SU-DHL-6 (cell line): ENCODE results near the gene PRKG2.

Experiments used
- EZH2phosphoT487 ChIP-seq: fragments of 200-600 bp; sonication (generic), shearing (Covaris generic); conservative IDR thresholded peaks from 2 replicates; pipeline ENCODE4 v1.6.1; 2018; ENCODE audit warnings: mild to moderate bottlenecking, antibody characterized with exemption, low read length, moderate library complexity, mixed read lengths
- TF ChIP-seq, protein P1 (sequence below): fragments of 200-600 bp; sonication (generic); IDR thresholded peaks from one replicate; pipeline ENCODE4 v1.5.1; 2017; ENCODE audit warnings: antibody characterized with exemption, mild to moderate bottlenecking, low read length, moderate library complexity; ENCODE audit not compliant: insufficient read depth, poor library complexity, severe bottlenecking

DNA sequence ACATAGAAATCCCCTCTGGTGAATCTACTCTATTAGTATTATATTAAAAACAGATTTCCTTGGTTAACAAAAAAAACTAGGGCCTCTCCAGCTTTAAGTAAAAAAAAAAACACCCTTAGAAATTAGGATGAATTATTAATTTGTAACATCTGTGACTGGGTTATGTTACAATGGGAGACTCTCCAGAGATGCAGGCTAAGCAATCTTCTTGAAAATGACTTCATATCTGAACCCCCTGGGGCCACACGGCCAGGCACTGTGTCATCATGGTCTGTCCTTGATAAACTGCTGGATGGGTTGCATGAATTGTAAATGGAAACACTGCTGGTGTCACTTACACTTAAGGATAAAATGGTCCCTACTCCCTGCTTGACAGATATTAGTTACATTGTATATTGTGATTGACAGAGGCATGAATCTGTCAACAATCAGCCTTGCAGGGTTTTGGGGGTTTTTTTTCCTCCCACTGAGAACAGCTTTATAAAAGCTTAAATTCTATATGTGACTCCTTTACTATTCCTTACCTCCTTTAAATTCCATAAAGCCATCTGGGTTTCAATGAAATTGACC lies 49.1 kb downstream of the PRKG2 start:
- TF ChIP-seq, protein P1, sequence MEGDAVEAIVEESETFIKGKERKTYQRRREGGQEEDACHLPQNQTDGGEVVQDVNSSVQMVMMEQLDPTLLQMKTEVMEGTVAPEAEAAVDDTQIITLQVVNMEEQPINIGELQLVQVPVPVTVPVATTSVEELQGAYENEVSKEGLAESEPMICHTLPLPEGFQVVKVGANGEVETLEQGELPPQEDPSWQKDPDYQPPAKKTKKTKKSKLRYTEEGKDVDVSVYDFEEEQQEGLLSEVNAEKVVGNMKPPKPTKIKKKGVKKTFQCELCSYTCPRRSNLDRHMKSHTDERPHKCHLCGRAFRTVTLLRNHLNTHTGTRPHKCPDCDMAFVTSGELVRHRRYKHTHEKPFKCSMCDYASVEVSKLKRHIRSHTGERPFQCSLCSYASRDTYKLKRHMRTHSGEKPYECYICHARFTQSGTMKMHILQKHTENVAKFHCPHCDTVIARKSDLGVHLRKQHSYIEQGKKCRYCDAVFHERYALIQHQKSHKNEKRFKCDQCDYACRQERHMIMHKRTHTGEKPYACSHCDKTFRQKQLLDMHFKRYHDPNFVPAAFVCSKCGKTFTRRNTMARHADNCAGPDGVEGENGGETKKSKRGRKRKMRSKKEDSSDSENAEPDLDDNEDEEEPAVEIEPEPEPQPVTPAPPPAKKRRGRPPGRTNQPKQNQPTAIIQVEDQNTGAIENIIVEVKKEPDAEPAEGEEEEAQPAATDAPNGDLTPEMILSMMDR = no peak
- no peak for TF ChIP-seq EZH2phosphoT487
